SU-DHL-6 (cell line): ENCODE data around the gene SH2D4B.

Source experiments
- H2AFZ ChIP-seq: fragments of 200-600 bp; sonication (generic); 2 replicates; pipeline ENCODE4 v1.6.1; 2014; ENCODE audit warnings: low read depth, mild to moderate bottlenecking, moderate library complexity, mixed read lengths, antibody characterized with exemption, low read length; ENCODE audit not compliant: severe bottlenecking
- H3F3A ChIP-seq: fragments of 200-600 bp; shearing (Covaris generic); 2 replicates; pipeline ENCODE4 v1.6.0; 2016; ENCODE audit warnings: antibody characterized with exemption, mild to moderate bottlenecking; ENCODE audit not compliant: insufficient read depth
- H3K27ac ChIP-seq: fragments of 200-600 bp; sonication (generic); 2 replicates; pipeline ENCODE4 v1.5.1; 2016; ENCODE audit warnings: low read depth, mild to moderate bottlenecking, low read length, moderate library complexity, mixed read lengths
- H3K27me3 ChIP-seq: fragments of 200-600 bp; sonication (generic), shearing (Covaris generic); 2 replicates; pipeline ENCODE4 v1.6.0; 2014; ENCODE audit warnings: mild to moderate bottlenecking, low read length
- H3K36me3 ChIP-seq: fragments of 200-600 bp; sonication (generic); 2 replicates; pipeline ENCODE4 v1.6.1; 2014; ENCODE audit warnings: mild to moderate bottlenecking, low read length, mixed read lengths
- H3K4me2 ChIP-seq: fragments of 300-600, 200-600 bp; shearing (Covaris generic), sonication (generic); 2 replicates; pipeline ENCODE4 v1.6.0; 2014; ENCODE audit warnings: low read length, low read depth, mild to moderate bottlenecking; ENCODE audit not compliant: poor library complexity, severe bottlenecking
- H3K4me3 ChIP-seq: fragments of 200-600 bp; sonication (generic); 2 replicates; pipeline ENCODE4 v1.5.1; 2014; ENCODE audit warnings: antibody characterized with exemption, low read length, mild to moderate bottlenecking, mixed read lengths; ENCODE audit not compliant: insufficient read depth, poor library complexity, severe bottlenecking
- H3K79me2 ChIP-seq: fragments of 200-600 bp; sonication (generic); 2 replicates; pipeline ENCODE4 v1.6.1; 2014; ENCODE audit warnings: mild to moderate bottlenecking, low read length, moderate library complexity; ENCODE audit not compliant: insufficient read depth
- H3K9ac ChIP-seq: fragments of 200-600 bp; sonication (generic); 2 replicates; pipeline ENCODE4 v1.7.0; 2014; ENCODE audit warnings: mild to moderate bottlenecking, low read length
- H3K9me2 ChIP-seq: fragments of 200-600 bp; sonication (generic); replicated peaks from 2 replicates; pipeline ENCODE4 v1.6.1; 2014; ENCODE audit warnings: low read length; ENCODE audit not compliant: insufficient read depth
- H3K9me3 ChIP-seq: fragments of 200-600 bp; sonication (generic); 2 replicates; pipeline ENCODE4 v1.6.1; 2014; ENCODE audit warnings: low read length, mixed read lengths; ENCODE audit not compliant: insufficient read depth
- H4K20me1 ChIP-seq: fragments of 200-600 bp; sonication (generic); 2 replicates; pipeline ENCODE4 v1.6.1; 2014; ENCODE audit warnings: low read depth, mild to moderate bottlenecking, antibody characterized with exemption, low read length, moderate library complexity, mixed read lengths
- CTCF ChIP-seq: fragments of 200-600 bp; sonication (generic); IDR thresholded peaks from one replicate; pipeline ENCODE4 v1.5.1; 2017; ENCODE audit warnings: antibody characterized with exemption, mild to moderate bottlenecking, low read length, moderate library complexity; ENCODE audit not compliant: insufficient read depth, poor library complexity, severe bottlenecking
- EZH2phosphoT487 ChIP-seq: fragments of 200-600 bp; sonication (generic), shearing (Covaris generic); conservative IDR thresholded peaks from 2 replicates; pipeline ENCODE4 v1.6.1; 2018; ENCODE audit warnings: mild to moderate bottlenecking, antibody characterized with exemption, low read length, moderate library complexity, mixed read lengths

Gene SH2D4B

GRCh38 chr10:80506836-80507487 lies 30.7 kb upstream of the SH2D4B start:
- H3K79me2 ChIP-seq = no peaks in the 10 kb centered on the region
- no peaks in the 10 kb centered on the region for H4K20me1 ChIP-seq
- H3K9ac ChIP-seq = no peak overlapping the region
- no peak for TF ChIP-seq CTCF
- no peak for TF ChIP-seq EZH2phosphoT487
- H3K9me3 ChIP-seq = no peaks in the 10 kb centered on the region
- no peak overlapping the region for H3K4me2 ChIP-seq
- no peaks in the 10 kb centered on the region for H3F3A ChIP-seq
- H3K9me2 ChIP-seq = no peaks in the 10 kb centered on the region
- H3K4me3 ChIP-seq = no peak overlapping the region
- H3K36me3 ChIP-seq = no peaks in the 10 kb centered on the region
- H2AFZ ChIP-seq = no peak overlapping the region
- no peak overlapping the region for H3K27ac ChIP-seq
- no peaks in the 10 kb centered on the region for H3K27me3 ChIP-seq

GRCh38 chr10:80509108-80509402 lies 28.6 kb upstream of the SH2D4B start:
- H3K9me2 ChIP-seq = no peaks in the 10 kb centered on the region
- no peak overlapping the region for H2AFZ ChIP-seq
- no peak overlapping the region for H3K4me3 ChIP-seq
- H3K79me2 ChIP-seq = no peaks in the 10 kb centered on the region
- no peaks in the 10 kb centered on the region for H3K27me3 ChIP-seq
- H3K4me2 ChIP-seq = no peak overlapping the region
- TF ChIP-seq EZH2phosphoT487 (no peak), CTCF (no peak)
- no peaks in the 10 kb centered on the region for H4K20me1 ChIP-seq
- no peaks in the 10 kb centered on the region for H3K9me3 ChIP-seq
- H3K9ac ChIP-seq = no peak overlapping the region
- no peaks in the 10 kb centered on the region for H3K36me3 ChIP-seq
- H3K27ac ChIP-seq = no peak overlapping the region
- H3F3A ChIP-seq = no peaks in the 10 kb centered on the region

- Histone ChIP-seq H3K9me3 (no peaks in the 10 kb centered on the region), H3K4me2 (no peak overlapping the region), H3K79me2 (no peaks in the 10 kb centered on the region), H3K9me2 (no peaks in the 10 kb centered on the region), H3K27ac (no peak overlapping the region), H2AFZ (no peak overlapping the region), H3K9ac (no peak overlapping the region), H3K36me3 (no peaks in the 10 kb centered on the region), H4K20me1 (no peaks in the 10 kb centered on the region), H3K4me3 (no peak overlapping the region), H3F3A (no peaks in the 10 kb centered on the region), H3K27me3 (no peaks in the 10 kb centered on the region)
- TF ChIP-seq CTCF = no peak
- TF ChIP-seq EZH2phosphoT487 = no peak
Observed at GRCh38 chr10:80509403-80510161, 28.1 kb upstream of the SH2D4B start.
